ENCODE measurements around the gene FOXP4.

GRCh38 chr6:41515995-41516394, 30.2 kb upstream of the FOXP4 start:
- TF ChIP-seq CTCF (IDR thresholded peaks at IDR 0.05; ENCODE audit: low read length) = no peak
- no peak for TF ChIP-seq EZH2 (IDR thresholded peaks at IDR 0.05; ENCODE audit: borderline replicate concordance, low read length)

All from OCI-LY1 (cell line).